Hepatocyte (in vitro differentiated cells): ENCODE results near the gene TRIM32.

ENCODE experiments used
- CTCF ChIP-seq: fragments of 200-600 bp; sonication (generic); IDR thresholded peaks from 2 replicates; pipeline ENCODE4 v1.5.1; 2016; ENCODE audit warnings: antibody characterized with exemption, mild to moderate bottlenecking; ENCODE audit not compliant: poor library complexity
- EZH2 ChIP-seq: fragments of 200-600 bp; sonication (generic); IDR thresholded peaks from 2 replicates; pipeline ENCODE4 v1.6.1; 2016; ENCODE audit warnings: antibody characterized with exemption, mild to moderate bottlenecking, borderline replicate concordance
- EZH2phosphoT487 ChIP-seq: fragments of 200-600 bp; sonication (generic); IDR thresholded peaks from one replicate; pipeline ENCODE4 v1.6.1; 2018; ENCODE audit warnings: antibody characterized with exemption, mild to moderate bottlenecking, low read depth, moderate library complexity; ENCODE audit not compliant: unreplicated experiment, severe bottlenecking

- TF ChIP-seq CTCF (no peak), EZH2 (no peak), EZH2phosphoT487 (no peak)
These were observed 28.6 kb downstream of the TRIM32 start for GRCh38 chr9:116715751-116716150.
